Epithelial cell of proximal tubule (primary cell): Measurements from ENCODE around the gene KIAA1671. TPM values are rescaled to one million over a fixed set of nuclear protein-coding genes. Genes with fewer than 3 reads are reported as not detected.

Experiments
- DNase-seq: peaks from one replicate; pipeline ENCODE4 v3.0.0-alpha.2; 2011; ENCODE audit warnings: low read depth
- H3K4me3 ChIP-seq: 2 replicates; pipeline ENCODE4 v1.5.1; 2011; ENCODE audit warnings: low read depth, mild to moderate bottlenecking, low read length
- total RNA-seq: library from RNA; depleted of rRNA; stranded (reverse); fragments of >200 nt; gene quantifications from 2 replicates; pipeline ENCODE4 v1.2.3, GENCODE V29; 2015
- TF ChIP-seq, protein P1 (sequence below): conservative IDR thresholded peaks from 2 replicates; pipeline ENCODE4 v1.5.1; 2012; ENCODE audit warnings: low read depth, mild to moderate bottlenecking, low read length

Gene KIAA1671
- total RNA-seq, 1 donor from 2014 or later, result 14.1 TPM

- peak overlapping the region; percentile 72 for H3K4me3 ChIP-seq
- TF ChIP-seq, protein P1, sequence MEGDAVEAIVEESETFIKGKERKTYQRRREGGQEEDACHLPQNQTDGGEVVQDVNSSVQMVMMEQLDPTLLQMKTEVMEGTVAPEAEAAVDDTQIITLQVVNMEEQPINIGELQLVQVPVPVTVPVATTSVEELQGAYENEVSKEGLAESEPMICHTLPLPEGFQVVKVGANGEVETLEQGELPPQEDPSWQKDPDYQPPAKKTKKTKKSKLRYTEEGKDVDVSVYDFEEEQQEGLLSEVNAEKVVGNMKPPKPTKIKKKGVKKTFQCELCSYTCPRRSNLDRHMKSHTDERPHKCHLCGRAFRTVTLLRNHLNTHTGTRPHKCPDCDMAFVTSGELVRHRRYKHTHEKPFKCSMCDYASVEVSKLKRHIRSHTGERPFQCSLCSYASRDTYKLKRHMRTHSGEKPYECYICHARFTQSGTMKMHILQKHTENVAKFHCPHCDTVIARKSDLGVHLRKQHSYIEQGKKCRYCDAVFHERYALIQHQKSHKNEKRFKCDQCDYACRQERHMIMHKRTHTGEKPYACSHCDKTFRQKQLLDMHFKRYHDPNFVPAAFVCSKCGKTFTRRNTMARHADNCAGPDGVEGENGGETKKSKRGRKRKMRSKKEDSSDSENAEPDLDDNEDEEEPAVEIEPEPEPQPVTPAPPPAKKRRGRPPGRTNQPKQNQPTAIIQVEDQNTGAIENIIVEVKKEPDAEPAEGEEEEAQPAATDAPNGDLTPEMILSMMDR, result no peak
- DNase-seq, result no peak
Observed at GRCh38 chr22:25113316-25113721, 160.8 kb downstream of the KIAA1671 start.

GRCh38 chr22:25114369-25115362, 162.2 kb downstream of the KIAA1671 start:
- DNase-seq, result no peak
- TF ChIP-seq, protein P1, result no peak

GRCh38 chr22:25119609-25120008, 167.1 kb downstream of the KIAA1671 start:
- H3K4me3 ChIP-seq, result no peak overlapping the region
- no peak for DNase-seq
- TF ChIP-seq, protein P1, result no peak

More at GRCh38 chr22:25114369-25115362, 162.2 kb downstream of the KIAA1671 start:
- no peak overlapping the region for H3K4me3 ChIP-seq

- DNase-seq, result no peak
- no peak overlapping the region for H3K4me3 ChIP-seq
- TF ChIP-seq, protein P1, result no peak
Observed at GRCh38 chr22:25120093-25120561, 167.6 kb downstream of the KIAA1671 start.

DNA sequence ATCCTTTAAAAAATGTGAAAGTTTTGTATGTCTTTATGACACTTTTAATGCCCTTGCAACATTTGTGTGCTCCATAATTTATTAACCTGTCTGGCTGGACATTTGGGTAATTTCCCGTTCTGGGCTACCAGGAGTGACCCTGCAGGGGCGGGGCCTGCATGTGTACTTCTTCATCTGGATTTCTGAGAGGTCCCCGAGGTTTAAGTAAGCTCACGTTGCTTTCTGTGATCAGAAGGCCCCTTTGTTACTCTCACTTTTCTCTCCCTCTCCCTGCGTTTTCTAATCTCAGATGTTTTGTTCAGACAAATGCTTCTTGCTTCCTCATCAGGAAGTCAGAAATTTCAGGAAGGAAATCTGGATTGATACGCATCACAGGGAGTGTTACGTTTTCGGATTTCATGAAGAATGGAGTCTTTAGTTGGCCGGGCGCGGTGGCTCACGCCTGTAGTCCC, 168.3 kb downstream of the KIAA1671 start:
- DNase-seq, result peak; percentile 45
- no peak overlapping the region for H3K4me3 ChIP-seq
- TF ChIP-seq, protein P1, result no peak

GRCh38 chr22:25122136-25122764, 169.7 kb downstream of the KIAA1671 start:
- no peak overlapping the region for H3K4me3 ChIP-seq
- TF ChIP-seq, protein P1, result no peak
- DNase-seq, result no peak
